AG04449 (cell line): ENCODE results near the gene ZNF14.

Experiments
- CTCF ChIA-PET: fragments of 350-600 bp; formaldehyde crosslinking; extraction: SDS; loops from one replicate; lab custom pipeline; 2021; ENCODE audit warnings: antibody characterized with exemption; lab: Yijun Ruan, JAX
- POLR2A ChIA-PET: fragments of 400-600, 350-600 bp; formaldehyde crosslinking; extraction: SDS; loops from one replicate; lab custom pipeline; 2020; ENCODE audit warnings: antibody characterized with exemption, inconsistent platforms; lab: Yijun Ruan, JAX
- DNase-seq: peaks from one replicate; pipeline ENCODE4 v3.0.0-alpha.2; 2010; ENCODE audit warnings: low read depth, low spot score
- H3K4me3 ChIP-seq: 2 replicates; pipeline ENCODE4 v1.5.1; 2011; ENCODE audit warnings: low read depth, mild to moderate bottlenecking, control low read depth, low read length
- CTCF ChIP-seq: IDR thresholded peaks from one replicate; pipeline ENCODE4 v1.5.1; 2011; ENCODE audit warnings: mild to moderate bottlenecking, moderate library complexity, low read length, control low read depth, inconsistent platforms; ENCODE audit not compliant: insufficient read depth; ENCODE audit errors: missing control alignments

Gene ZNF14

GRCh38 chr19:19738564-19738963, 5.7 kb upstream of the ZNF14 start:
- POLR2A ChIA-PET, result no interaction called here

GRCh38 chr19:19737559-19738332, 4.8 kb upstream of the ZNF14 start:
- ChIA-PET CTCF (no interaction called here), POLR2A (no interaction called here)
- TF ChIP-seq CTCF, result no peak
- H3K4me3 ChIP-seq, result no peak overlapping the region
- no peak for DNase-seq

More at GRCh38 chr19:19738564-19738963, 5.7 kb upstream of the ZNF14 start:
- CTCF ChIA-PET, result no interaction called here
- TF ChIP-seq CTCF, result no peak
- no peak for DNase-seq
- no peak overlapping the region for H3K4me3 ChIP-seq

- DNase-seq, result no peak
- ChIA-PET POLR2A (no interaction called here), CTCF (no interaction called here)
- TF ChIP-seq CTCF, result no peak
- no peak overlapping the region for H3K4me3 ChIP-seq
Measured at GRCh38 chr19:19721896-19722295, 11.0 kb downstream of the ZNF14 start.

GRCh38 chr19:19719798-19720197, 13.1 kb downstream of the ZNF14 start:
- no peak overlapping the region for H3K4me3 ChIP-seq
- DNase-seq, result no peak
- ChIA-PET POLR2A (interaction anchor here (1.1 kb wide), 1 partner anchor 13 kb away, joined by 5 read pairs; the partner anchor contains the start of gene ZNF14), CTCF (interaction anchor here (1.5 to 2.1 kb wide), 2 partner anchors 13 to 165 kb away, joined by 4 to 6 read pairs; partner anchors contain the start of gene ZNF14)
- no peak for TF ChIP-seq CTCF

GRCh38 chr19:19711934-19712828, 20.7 kb downstream of the ZNF14 start:
- no peak for DNase-seq
- TF ChIP-seq CTCF, result no peak
- ChIA-PET CTCF (no interaction called here), POLR2A (no interaction called here)
- no peak overlapping the region for H3K4me3 ChIP-seq

- POLR2A ChIA-PET, result no interaction called here
- H3K4me3 ChIP-seq, result no peak overlapping the region
- CTCF ChIA-PET, result no interaction called here
- TF ChIP-seq CTCF, result no peak
- no peak for DNase-seq
Measured at GRCh38 chr19:19711306-19711933, 21.5 kb downstream of the ZNF14 start.
